Fibroblast of lung (primary cell): Measurements from ENCODE around the gene PCDHGB5.

Experiments
- EZH2 ChIP-seq: IDR thresholded peaks from 2 replicates; pipeline ENCODE4 v1.5.1; 2012; ENCODE audit warnings: low read length, control low read depth, mild to moderate bottlenecking; ENCODE audit errors: missing control alignments
- TF ChIP-seq, protein P1 (sequence below), 2 donors: IDR thresholded peaks in 1 of 2; conservative IDR thresholded peaks in 1 of 2; 1 replicate in 1 of 2; 2 replicates in 1 of 2; pipeline ENCODE4 v1.5.1; 2011 to 2012; ENCODE audit warnings: low read length in 2 of 2, control low read depth in 1 of 2, inconsistent platforms in 1 of 2, low read depth in 1 of 2, mild to moderate bottlenecking in 1 of 2

DNA sequence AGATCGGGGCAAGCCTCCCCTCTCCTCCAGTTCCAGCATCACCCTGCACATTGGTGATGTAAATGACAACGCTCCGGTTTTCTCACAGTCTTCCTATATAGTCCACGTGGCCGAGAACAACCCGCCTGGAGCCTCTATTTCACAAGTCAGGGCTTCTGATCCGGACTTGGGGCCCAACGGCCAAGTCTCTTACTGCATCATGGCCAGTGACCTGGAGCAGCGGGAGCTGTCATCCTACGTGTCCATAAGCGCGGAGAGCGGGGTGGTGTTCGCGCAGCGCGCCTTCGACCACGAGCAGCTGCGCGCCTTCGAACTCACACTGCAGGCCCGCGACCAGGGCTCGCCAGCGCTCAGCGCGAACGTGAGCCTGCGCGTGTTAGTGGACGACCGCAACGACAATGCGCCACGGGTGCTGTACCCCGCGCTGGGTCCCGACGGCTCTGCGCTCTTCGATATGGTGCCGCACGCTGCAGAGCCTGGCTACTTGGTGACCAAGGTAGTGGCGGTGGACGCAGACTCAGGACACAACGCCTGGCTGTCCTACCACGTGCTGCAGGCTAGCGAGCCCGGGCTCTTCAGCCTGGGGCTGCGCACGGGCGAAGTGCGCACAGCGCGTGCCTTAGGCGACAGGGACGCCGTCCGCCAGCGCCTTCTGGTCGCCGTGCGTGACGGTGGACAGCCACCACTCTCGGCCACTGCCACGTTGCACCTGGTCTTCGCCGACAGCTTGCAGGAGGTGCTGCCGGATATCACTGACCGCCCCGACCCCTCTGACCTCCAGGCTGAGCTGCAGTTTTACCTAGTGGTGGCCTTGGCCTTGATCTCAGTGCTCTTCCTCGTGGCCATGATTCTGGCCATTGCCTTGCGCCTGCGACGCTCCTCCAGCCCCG, 8.3 kb upstream of the PCDHGB5 start:
- TF ChIP-seq, protein P1, sequence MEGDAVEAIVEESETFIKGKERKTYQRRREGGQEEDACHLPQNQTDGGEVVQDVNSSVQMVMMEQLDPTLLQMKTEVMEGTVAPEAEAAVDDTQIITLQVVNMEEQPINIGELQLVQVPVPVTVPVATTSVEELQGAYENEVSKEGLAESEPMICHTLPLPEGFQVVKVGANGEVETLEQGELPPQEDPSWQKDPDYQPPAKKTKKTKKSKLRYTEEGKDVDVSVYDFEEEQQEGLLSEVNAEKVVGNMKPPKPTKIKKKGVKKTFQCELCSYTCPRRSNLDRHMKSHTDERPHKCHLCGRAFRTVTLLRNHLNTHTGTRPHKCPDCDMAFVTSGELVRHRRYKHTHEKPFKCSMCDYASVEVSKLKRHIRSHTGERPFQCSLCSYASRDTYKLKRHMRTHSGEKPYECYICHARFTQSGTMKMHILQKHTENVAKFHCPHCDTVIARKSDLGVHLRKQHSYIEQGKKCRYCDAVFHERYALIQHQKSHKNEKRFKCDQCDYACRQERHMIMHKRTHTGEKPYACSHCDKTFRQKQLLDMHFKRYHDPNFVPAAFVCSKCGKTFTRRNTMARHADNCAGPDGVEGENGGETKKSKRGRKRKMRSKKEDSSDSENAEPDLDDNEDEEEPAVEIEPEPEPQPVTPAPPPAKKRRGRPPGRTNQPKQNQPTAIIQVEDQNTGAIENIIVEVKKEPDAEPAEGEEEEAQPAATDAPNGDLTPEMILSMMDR (conservative IDR thresholded peaks at IDR 0.05 in 1 of 2, IDR thresholded peaks at IDR 0.05 in 1 of 2; ENCODE audit: low read depth in 1 of 2, low read length in 2 of 2): no peak
- no peak for TF ChIP-seq EZH2
